ENCODE data around the gene EFNA5.

EFNA5 gene

GRCh38 chr5:107607671-107608345 lies 62.9 kb downstream of the EFNA5 start:
- H3K27ac ChIP-seq = no peak overlapping the region
- DNase-seq (ENCODE audit: low read depth, low spot score) = no peak

GRCh38 chr5:107607196-107607595 lies 63.5 kb downstream of the EFNA5 start:
- no peak for DNase-seq (ENCODE audit: low read depth, low spot score)
- no peak overlapping the region for H3K27ac ChIP-seq

GRCh38 chr5:107605596-107606125 lies 65.1 kb downstream of the EFNA5 start:
- no peak overlapping the region for H3K27ac ChIP-seq
- DNase-seq (ENCODE audit: low read depth, low spot score) = no peak

DNA sequence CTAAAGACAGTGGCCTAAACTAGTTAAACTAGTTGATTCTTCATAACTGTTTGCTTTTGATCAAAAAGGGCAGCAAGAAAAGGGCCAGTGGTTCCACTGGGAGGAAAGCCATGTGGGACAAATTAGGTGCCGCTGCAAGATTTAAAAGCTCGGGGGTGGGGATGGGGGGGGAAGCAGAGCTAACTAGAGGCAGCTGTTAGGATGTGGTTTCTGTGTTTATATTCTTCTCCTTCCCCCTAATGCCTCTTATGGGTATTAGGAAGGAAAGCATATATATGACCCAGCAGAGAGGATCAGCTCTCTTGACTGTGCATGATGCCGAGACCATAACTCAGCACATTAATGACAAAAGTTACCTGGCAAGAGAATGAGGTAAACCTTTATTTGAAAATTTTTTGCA lies 65.7 kb downstream of the EFNA5 start:
- DNase-seq (ENCODE audit: low read depth, low spot score) = no peak
- no peak overlapping the region for H3K27ac ChIP-seq

DNA sequence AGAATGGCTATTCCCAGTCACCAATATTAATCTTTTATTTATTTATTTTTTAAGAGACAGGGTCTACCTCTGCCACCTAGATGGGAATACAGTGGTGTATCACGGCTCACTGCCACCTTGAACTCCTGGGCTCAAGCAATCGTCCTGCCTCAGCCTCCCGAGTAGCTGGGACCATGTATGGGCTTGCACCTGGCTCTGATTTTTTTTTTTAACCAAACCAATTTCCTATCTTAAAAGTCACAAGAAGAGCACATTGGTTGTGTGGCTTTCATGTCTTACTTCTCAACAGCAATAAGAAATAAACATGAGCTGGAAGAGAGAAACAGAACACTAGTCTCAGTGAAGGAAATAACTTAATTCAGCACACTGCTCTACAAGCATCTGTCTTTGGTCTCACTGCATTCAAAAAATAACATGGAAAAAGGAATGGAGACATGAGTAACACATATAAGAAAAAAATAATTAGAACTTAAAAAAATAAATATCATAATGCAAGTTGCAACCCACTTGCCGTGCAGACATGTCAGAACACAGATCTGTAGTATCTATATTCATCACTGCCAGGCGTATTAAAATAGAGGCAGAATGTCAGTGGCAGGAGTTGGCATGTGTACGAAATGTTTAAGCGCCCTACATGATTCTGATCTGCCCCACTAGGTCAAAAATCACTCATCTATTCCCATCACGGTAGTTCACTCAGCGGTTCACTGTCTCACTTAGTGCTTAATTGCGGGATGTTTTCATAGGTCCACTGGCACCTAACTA lies 66.4 kb downstream of the EFNA5 start:
- H3K27ac ChIP-seq = no peak overlapping the region
- DNase-seq (ENCODE audit: low read depth, low spot score) = no peak

- H3K27ac ChIP-seq = no peak overlapping the region
Observed at GRCh38 chr5:107603349-107603748, 67.4 kb downstream of the EFNA5 start.

DNA sequence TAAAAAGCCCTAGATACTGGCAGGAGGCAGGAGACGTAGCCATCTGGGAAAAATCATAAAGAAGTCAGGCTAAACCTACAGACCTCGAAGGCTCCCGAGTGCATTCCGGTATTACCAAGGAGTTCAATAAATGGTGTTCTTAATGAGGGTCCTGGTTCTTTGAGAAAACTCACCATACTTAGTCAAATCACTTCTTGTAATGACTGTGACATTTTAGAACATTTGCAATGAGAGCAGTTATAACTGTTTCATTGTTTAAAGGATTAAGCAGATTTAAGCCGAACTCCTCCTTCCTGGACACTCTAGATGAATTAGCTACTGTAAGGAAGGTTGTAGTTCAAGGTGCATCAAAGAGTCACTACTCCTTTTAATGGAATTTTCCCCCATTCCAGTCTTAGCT lies 67.8 kb downstream of the EFNA5 start:
- no peak for DNase-seq (ENCODE audit: low read depth, low spot score)
- H3K27ac ChIP-seq = no peak overlapping the region

More at GRCh38 chr5:107603349-107603748, 67.4 kb downstream of the EFNA5 start:
- DNase-seq (ENCODE audit: low read depth, low spot score) = no peak

GRCh38 chr5:107601076-107601475 lies 69.7 kb downstream of the EFNA5 start:
- H3K27ac ChIP-seq = no peak overlapping the region
- no peak for DNase-seq (ENCODE audit: low read depth, low spot score)

GRCh38 chr5:107598958-107599357 lies 71.8 kb downstream of the EFNA5 start:
- H3K27ac ChIP-seq = no peak overlapping the region
- DNase-seq (ENCODE audit: low read depth, low spot score) = no peak

- DNase-seq (ENCODE audit: low read depth, low spot score) = no peak
- no peak overlapping the region for H3K27ac ChIP-seq
Observed at GRCh38 chr5:107597803-107598202, 72.9 kb downstream of the EFNA5 start.

DNA sequence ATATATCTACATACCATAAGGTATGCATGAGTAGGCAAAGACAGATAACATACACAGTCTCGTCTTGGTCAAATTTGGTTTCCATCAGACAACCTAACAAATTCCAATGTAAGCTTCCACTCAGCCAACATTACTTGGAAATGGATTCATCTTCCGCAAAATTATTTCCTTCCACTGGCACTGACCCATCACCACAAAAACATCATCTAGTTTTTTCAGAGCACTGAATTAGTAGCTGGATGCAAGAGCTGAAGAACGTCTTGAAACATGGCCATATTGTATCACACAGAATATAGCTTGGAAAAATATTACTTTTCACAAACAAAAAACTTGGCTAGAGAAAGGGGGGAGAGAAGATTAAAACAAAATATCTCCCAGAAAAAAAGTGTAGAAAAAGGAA lies 73.5 kb downstream of the EFNA5 start:
- no peak overlapping the region for H3K27ac ChIP-seq
- no peak for DNase-seq (ENCODE audit: low read depth, low spot score)

- no peak for DNase-seq (ENCODE audit: low read depth, low spot score)
- H3K27ac ChIP-seq = no peak overlapping the region
Observed at GRCh38 chr5:107594253-107595045, 76.3 kb downstream of the EFNA5 start.

DNA sequence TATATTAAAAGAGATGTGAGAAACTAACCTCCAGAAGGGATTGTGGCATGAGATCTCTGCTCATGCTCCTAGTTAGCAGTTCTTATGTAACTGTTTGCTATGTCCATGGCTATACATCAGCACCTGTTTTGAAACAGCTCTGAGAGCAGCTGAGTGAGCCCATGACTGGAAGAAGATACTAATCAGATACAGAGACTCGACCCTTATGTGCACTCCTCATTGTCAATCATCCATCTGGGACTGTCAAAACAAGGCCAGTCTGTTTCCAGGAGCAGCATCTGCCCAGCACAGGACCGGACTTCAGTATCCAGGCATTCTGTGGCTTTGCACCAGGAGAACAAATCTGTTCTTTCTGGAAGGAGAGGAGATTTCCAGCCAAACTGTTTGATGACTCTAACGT lies 77.7 kb downstream of the EFNA5 start:
- H3K27ac ChIP-seq = no peak overlapping the region
- no peak for DNase-seq (ENCODE audit: low read depth, low spot score)

- no peak overlapping the region for H3K27ac ChIP-seq
- no peak for DNase-seq (ENCODE audit: low read depth, low spot score)
Observed at GRCh38 chr5:107592515-107592914, 78.2 kb downstream of the EFNA5 start.

DNA sequence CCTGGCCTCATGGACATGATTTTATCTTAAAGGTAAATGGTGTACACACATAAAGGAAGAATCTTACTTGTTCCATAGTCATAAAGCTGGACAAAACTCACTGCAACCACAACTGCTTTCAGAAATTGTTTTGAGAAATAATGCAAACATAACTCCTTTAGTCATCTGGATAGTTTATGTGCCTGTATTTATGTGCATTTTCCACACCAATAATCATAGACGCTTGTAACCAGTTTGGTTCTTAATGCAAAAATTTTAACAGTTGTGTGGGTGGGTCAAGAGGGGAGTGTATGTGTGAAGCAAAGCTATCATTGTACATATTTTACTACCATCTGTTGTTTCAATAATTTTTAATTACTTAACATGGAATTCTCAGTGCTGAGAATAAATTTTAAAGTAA lies 80.1 kb downstream of the EFNA5 start:
- DNase-seq (ENCODE audit: low read depth, low spot score) = no peak
- H3K27ac ChIP-seq = no peak overlapping the region

DNA sequence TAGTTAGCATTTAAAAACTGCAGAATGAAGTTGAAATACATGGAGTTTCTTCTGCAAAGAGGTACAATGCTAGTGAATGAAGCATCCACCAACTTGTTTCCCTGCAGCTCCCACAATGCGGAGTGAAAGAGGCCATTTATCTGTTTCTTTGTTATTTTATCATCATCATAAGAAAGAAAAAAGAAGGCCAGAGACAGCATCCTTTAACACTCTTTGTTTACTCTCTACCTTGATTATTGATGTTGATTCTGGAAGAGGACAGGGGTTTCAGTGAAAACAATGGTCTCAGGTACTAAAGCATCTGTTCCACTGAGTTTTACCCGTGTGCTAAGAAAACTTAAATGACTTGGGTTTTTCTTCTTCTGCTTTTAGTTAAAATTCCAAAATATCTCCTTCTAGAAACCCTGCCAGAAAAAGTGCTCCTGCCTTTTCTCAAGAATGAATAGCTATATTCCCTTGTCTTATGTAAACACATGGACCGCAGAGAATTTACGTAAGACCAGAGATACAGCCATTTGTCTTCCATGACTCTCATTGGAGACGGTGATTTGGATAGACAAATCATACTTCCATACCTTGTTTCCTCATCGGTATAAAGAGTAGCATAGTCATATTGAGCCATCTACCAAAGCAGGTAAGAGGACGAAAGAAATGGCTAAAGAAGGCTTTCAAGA lies 81.1 kb downstream of the EFNA5 start:
- no peak overlapping the region for H3K27ac ChIP-seq
- no peak for DNase-seq (ENCODE audit: low read depth, low spot score)

- no peak for DNase-seq (ENCODE audit: low read depth, low spot score)
- H3K27ac ChIP-seq = no peak overlapping the region
Observed at GRCh38 chr5:107582625-107583024, 88.1 kb downstream of the EFNA5 start.

DNA sequence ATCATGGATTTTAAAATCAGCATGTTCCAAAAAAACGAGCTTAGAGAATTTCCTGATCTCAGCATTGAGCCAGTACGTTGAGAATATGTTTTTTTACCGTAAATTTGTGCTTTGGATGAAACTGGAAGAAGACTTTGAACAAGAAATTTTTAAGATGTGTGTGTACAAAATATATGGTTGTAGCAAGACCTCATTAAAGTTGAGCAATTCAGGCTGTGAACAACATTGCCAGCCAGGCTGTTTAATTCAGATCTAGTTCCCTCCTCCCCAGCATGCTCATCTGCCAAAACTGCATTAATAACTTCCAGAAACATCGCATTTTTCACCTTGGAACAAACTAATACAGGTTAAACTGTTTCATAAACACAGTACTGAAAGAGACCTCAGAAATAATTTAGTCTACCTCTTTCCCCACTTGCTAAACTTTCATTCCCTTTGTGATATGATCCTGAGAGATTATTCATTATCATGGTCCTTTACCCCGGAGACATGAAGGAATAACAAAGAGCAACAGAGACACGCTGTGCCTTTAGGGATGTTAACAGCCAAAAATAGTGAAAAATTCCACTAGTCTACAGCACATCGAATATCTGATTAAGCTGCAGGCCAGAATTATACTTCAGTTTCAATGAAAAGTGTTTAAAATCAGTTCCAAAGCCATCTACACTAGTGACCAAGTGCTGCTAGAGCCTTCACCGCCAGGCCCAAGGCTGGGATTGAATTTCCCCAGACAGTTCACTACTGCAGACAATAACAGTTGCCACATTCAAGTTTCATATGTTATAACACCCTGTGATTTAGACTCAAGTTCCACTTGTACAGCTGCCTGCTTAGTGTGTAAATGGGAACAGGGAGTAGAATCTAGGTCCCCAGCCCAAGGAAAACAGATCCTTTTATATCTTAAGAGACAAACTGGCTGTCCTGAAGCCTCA lies 89.6 kb downstream of the EFNA5 start:
- H3K27ac ChIP-seq = no peak overlapping the region
- no peak for DNase-seq (ENCODE audit: low read depth, low spot score)

DNA sequence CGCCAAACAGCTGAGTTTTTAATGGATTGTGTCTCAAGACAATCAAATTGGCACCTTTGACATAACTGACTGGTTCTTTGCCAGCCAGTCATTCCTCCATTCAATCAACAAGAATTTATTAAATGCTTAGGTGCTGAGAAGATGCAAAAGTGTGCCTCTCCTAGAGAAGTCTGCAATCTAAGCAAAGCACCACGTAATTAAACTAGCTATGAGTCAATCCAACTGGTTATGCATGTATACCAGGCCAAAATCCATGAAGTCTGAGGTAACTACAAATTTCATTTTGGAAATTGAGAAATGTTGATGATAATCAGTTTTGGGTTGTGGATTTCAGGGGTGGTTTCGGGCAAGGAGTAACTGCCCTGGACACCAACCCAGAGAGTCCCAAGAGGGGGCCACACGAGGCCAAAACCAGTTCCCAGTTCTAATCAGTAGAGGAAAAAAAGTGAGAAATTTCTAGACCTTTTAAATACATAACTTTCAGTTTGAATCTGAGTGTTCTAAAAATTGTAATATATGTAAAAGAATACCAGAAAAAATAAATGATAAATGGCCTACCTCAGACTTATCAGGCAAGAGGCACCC lies 92.6 kb downstream of the EFNA5 start:
- peak overlapping the region; percentile 37 for H3K27ac ChIP-seq

More for the DNA sequence above, 92.6 kb downstream of the EFNA5 start:
- no peak for DNase-seq (ENCODE audit: low read depth, low spot score)

Data from epithelial cell of prostate (primary cell).